Testis (tissue), 5 donors: ENCODE results near the gene C19orf73. TPM values are rescaled to one million over a fixed set of nuclear protein-coding genes. Genes with fewer than 3 reads are reported as not detected.

Experiments
- DNase-seq: peaks from one replicate; pipeline ENCODE4 v3.0.0-alpha.2; 2019
- H3K27ac ChIP-seq, 2 donors: fragments of 200-600 bp; sonication (generic); one replicate each; pipeline ENCODE4 v1.5.1; 2019
- H3K27me3 ChIP-seq: fragments of 200-600 bp; sonication (generic); one replicate; pipeline ENCODE4 v1.5.1; 2019
- H3K36me3 ChIP-seq: fragments of 200-600 bp; sonication (generic); one replicate; pipeline ENCODE4 v1.5.1; 2017; ENCODE audit warnings: low read depth; ENCODE audit errors: missing control alignments
- H3K4me1 ChIP-seq: fragments of 200-600 bp; sonication (generic); one replicate; pipeline ENCODE4 v1.5.1; 2019
- H3K4me3 ChIP-seq, 2 donors: fragments of 200-600 bp; sonication (generic); one replicate each; pipeline ENCODE4 v1.5.1; 2017 to 2019
- H3K9me3 ChIP-seq: fragments of 200-600 bp; sonication (generic); one replicate; pipeline ENCODE4 v1.5.1; 2017
- POLR2A ChIP-seq: fragments of 450-650 bp; IDR thresholded peaks from one replicate; pipeline ENCODE4 v1.6.1; 2017; ENCODE audit warnings: antibody characterized with exemption, mild to moderate bottlenecking, moderate library complexity
- WGBS, 2 donors: methylation state at CpG; one replicate each; pipeline ENCODE4 v1.1.5; 2018; 5-methylcytosine and 5-hydroxymethylcytosine counted together
- intact Hi-C: fragments of 100-400 bp; cut with DNase I; formaldehyde crosslinking; loops from one replicate; pipeline ENCODE4 v1.15.1; 2023; ENCODE audit warnings: low total_unique reads
- long read RNA-seq, 2 donors: transcript quantifications; one replicate each; lab custom pipeline, GENCODE V29; 2026
- polyA plus RNA-seq: library from polyadenylated mRNA; stranded (reverse); fragments of 350-450 nt; fragmentation: Illumina TruSeq; extraction: RNeasy Lipid Tissue Mini Kit (QIAGEN cat#74804); gene quantifications from one replicate; pipeline ENCODE4 v1.2.3, GENCODE V29; 2014; ENCODE audit warnings: low read depth, low replicate concordance; ENCODE audit not compliant: insufficient read depth
- total RNA-seq, 2 donors: library from RNA; depleted of rRNA; stranded (reverse); fragments of >200 nt; gene quantifications; one replicate each; pipeline ENCODE4 v1.2.3, GENCODE V29; 2016
- TF ChIP-seq, protein P1 (sequence below), 3 experiments: fragments of 450-650 bp in 2 of 3; fragments of 200-600 bp in 1 of 3; sonication (generic) in 1 of 3; IDR thresholded peaks; one replicate each; pipeline ENCODE4 v1.5.1; 2016 to 2019; ENCODE audit warnings: antibody characterized with exemption in 3 of 3, mild to moderate bottlenecking in 2 of 3, moderate library complexity in 1 of 3

The C19orf73 gene, protein sequence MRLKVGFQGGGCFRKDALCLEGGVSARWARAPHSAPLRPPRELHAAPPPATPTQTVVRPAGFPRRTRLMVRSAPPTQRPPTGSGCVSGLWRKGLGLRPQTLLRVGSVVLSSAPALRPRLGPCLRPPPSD
- total RNA-seq: 1 to 10 TPM; 4.0 to 8.5 TPM
- polyA plus RNA-seq: 1.5 TPM
- long read RNA-seq, donor 1, partial matches to known transcripts: 0 of 2 reads
- long read RNA-seq, donor 1, other reads (novel, unspliced or antisense): 0 of 2 reads
- long read RNA-seq, donor 2, partial matches to known transcripts: 0 of 12 reads
- long read RNA-seq, donor 2, other reads (novel, unspliced or antisense): 8 of 12 reads

DNA sequence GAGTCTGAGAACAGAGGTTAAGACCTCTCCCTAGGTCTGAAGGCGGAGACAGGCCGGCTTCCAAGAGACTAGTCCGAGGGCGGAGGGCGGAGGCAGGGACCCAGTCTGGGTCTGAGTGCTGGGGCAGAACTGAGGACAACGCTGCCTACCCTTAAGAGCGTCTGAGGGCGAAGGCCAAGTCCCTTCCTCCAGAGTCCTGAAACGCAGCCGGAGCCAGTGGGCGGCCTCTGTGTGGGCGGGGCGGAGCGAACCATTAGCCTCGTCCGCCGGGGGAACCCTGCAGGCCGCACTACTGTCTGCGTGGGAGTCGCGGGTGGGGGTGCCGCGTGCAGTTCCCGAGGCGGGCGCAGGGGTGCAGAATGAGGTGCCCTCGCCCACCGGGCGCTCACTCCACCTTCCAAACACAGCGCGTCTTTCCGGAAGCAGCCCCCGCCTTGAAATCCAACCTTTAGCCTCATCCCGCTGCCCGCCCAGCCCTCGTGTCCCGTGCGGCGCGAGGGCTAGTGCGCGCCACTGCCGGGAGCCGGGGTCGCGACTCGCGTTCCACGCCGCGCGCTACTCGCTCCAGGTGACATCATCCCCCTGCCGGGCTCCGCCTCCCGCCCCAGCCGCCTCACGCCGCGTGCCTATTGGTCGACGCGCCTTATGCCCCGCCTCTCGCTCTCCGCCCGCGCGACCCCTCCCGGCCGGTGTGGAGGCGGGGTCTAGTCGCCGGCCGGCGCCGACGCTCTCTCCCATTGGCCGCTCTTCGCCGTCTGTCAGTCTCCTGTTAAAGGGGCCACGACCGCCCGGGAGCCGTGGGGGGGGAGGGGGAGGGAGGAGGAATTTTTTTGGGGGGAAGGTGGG lies at the start of gene C19orf73:
Gene C19orf73, minus strand, starts transcription at position 579 of the 846 bp plus-strand sequence. Its CDS starts 121 bp downstream, at position 458.
- peaks cover 25% of the 10 kb centered on the region for H3K4me1 ChIP-seq
- no peak for TF ChIP-seq POLR2A
- TF ChIP-seq, protein P1, sequence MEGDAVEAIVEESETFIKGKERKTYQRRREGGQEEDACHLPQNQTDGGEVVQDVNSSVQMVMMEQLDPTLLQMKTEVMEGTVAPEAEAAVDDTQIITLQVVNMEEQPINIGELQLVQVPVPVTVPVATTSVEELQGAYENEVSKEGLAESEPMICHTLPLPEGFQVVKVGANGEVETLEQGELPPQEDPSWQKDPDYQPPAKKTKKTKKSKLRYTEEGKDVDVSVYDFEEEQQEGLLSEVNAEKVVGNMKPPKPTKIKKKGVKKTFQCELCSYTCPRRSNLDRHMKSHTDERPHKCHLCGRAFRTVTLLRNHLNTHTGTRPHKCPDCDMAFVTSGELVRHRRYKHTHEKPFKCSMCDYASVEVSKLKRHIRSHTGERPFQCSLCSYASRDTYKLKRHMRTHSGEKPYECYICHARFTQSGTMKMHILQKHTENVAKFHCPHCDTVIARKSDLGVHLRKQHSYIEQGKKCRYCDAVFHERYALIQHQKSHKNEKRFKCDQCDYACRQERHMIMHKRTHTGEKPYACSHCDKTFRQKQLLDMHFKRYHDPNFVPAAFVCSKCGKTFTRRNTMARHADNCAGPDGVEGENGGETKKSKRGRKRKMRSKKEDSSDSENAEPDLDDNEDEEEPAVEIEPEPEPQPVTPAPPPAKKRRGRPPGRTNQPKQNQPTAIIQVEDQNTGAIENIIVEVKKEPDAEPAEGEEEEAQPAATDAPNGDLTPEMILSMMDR (IDR thresholded peaks at IDR 0.05): peak in 2 of 3 experiments; percentile 19 to 32
- no peaks in the 10 kb centered on the region for H3K9me3 ChIP-seq
- no peaks in the 10 kb centered on the region for H3K36me3 ChIP-seq
- H3K4me3 ChIP-seq: peak within 1 kb of the TSS; percentile 50 to 56
- peak; percentile 96 for DNase-seq
- peak within 1 kb of the TSS; percentile 69 to 94 for H3K27ac ChIP-seq
- WGBS, 2 donors: 1 to 4% methylated on average over 7 to 69 of the region's 85 CpGs
- intact Hi-C loops: no loop called here
- no peaks in the 10 kb centered on the region for H3K27me3 ChIP-seq

DNA sequence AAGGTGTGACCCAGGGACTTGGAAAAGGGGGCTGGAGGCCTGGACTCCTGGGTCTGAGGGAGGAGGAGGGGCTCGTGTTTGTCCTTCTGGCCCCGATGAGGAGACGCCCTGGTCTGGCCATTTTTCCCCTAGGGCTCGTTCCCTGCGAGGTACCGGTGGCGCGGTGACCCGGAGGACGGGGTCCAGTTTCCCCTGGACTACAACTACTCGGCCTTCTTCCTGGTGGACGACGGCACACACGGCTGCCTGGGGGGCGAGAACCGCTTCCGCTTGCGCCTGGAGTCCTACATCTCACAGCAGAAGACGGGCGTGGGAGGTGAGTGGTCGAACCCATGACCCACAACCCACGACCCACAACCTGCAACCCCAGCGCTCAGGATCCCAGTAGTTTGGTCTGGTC lies 49.5 kb upstream of the C19orf73 start:
- Histone ChIP-seq H3K4me3 (no peak overlapping the region), H3K36me3 (no peaks in the 10 kb centered on the region), H3K27ac (no peak overlapping the region), H3K27me3 (no peaks in the 10 kb centered on the region), H3K9me3 (no peaks in the 10 kb centered on the region), H3K4me1 (no peaks in the 10 kb centered on the region)
- 92 to 97% methylated on average over 18 to 23 of the region's 23 CpGs for WGBS, 2 donors
- intact Hi-C loops: no loop called here
- no peak for TF ChIP-seq POLR2A
- TF ChIP-seq, protein P1 (IDR thresholded peaks at IDR 0.05): no peak
- no peak for DNase-seq

DNA sequence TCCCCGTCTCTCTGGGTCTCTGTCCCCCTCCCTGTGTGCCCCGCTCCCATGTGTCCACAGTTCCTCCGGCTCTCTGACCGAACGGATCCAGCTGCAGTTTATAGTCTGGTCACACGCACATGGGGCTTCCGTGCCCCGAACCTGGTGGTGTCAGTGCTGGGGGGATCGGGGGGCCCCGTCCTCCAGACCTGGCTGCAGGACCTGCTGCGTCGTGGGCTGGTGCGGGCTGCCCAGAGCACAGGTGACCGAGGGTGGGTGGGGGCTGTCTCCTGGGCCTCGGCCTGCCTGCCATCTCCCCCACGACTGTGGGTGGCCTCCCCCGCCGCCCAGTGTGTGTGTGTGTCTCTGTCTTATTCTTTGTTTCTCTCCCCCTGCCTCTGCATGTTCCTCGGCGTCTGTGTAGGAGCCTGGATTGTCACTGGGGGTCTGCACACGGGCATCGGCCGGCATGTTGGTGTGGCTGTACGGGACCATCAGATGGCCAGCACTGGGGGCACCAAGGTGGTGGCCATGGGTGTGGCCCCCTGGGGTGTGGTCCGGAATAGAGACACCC lies 49.0 kb upstream of the C19orf73 start:
- Histone ChIP-seq H3K9me3 (no peaks in the 10 kb centered on the region), H3K27me3 (no peaks in the 10 kb centered on the region), H3K36me3 (no peaks in the 10 kb centered on the region), H3K27ac (no peak overlapping the region), H3K4me1 (no peaks in the 10 kb centered on the region), H3K4me3 (no peak overlapping the region)
- DNase-seq: no peak
- TF ChIP-seq, protein P1 (IDR thresholded peaks at IDR 0.05): no peak
- no peak for TF ChIP-seq POLR2A
- WGBS, 2 donors: 70 to 80% methylated on average over 13 to 25 of the region's 25 CpGs
- intact Hi-C loops: no loop called here

DNA sequence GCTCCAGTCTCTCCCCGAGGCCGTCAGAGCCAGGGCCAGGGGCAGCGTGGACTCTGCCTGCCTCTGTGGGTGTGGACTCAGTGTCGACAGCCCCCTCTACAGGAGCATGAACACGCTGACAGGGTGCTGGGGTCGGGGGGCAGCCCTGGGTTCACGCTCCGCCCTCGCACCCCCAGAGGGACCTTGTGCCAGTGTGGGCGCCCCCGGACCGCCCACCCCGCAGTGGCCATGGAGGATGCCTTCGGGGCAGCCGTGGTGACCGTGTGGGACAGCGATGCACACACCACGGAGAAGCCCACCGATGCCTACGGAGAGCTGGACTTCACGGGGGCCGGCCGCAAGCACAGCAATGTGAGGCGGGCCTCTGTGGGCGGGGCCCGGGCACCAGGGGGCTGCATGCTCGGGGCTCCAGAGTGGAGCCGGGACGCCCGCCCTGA lies 46.9 kb upstream of the C19orf73 start:
- peak overlapping the region in 1 of 2 donors; percentile 60 for H3K27ac ChIP-seq
- intact Hi-C loops: no loop called here
- H3K36me3 ChIP-seq: no peaks in the 10 kb centered on the region
- WGBS, 2 donors: 40 to 59% methylated on average over 15 to 23 of the region's 30 CpGs
- TF ChIP-seq POLR2A: no peak
- TF ChIP-seq, protein P1 (IDR thresholded peaks at IDR 0.05): no peak
- H3K9me3 ChIP-seq: no peaks in the 10 kb centered on the region
- no peaks in the 10 kb centered on the region for H3K4me1 ChIP-seq
- no peaks in the 10 kb centered on the region for H3K27me3 ChIP-seq
- peak overlapping the region; percentile 0 to 18 for H3K4me3 ChIP-seq
- no peak for DNase-seq
